NCI-H2029 (cell line): ENCODE measurements around the gene HERC3.

Experiments used
- DNase-seq: peaks from one replicate; lab custom pipeline; 2025; lab: John Stamatoyannopoulos, UW

Gene HERC3

DNA sequence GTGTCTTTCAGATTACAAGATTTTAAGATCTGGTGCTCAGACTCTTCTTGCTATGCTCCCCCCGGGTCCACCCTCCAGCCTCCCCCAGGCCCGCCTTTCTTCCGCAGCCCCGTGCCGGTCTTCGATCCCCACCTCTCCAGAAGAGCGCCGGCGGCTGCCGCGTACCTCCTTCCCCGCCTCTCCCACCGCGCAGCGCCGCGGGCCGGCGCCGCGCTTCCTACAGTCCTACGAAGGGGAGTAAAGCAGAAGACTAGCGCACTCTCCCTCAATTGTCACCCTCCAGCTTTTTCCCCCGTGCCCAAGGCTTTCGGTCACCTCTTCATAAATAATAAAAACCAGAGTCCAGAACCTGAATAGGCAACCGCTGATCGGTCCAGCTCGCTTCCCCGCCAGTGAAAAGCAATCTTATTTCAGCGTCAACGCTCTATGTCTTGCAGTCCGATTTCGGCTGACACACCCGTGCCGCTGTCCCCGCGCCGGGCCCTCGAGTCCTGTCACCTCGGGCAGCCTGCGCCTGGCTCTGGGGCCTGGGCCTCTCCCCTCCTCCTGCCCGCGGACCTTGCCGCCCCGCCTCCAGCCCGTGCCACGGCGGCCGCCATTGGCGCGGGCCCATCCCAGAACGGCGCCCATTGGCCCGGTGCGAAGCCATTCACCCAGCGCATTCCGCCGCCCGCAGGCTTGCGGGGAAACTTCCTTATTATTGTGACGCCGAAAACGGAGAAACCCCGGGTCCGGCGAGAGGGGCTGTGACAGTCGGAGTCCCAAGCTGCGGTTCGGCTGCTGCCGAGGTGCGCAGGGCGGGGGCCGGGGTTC, at the start of gene HERC3:
Gene HERC3, plus strand, starts transcription at position 694 of the 813 bp plus-strand sequence. CDS start 13,344 bp downstream, outside the sequence.
- peak; percentile 58 for DNase-seq

DNA sequence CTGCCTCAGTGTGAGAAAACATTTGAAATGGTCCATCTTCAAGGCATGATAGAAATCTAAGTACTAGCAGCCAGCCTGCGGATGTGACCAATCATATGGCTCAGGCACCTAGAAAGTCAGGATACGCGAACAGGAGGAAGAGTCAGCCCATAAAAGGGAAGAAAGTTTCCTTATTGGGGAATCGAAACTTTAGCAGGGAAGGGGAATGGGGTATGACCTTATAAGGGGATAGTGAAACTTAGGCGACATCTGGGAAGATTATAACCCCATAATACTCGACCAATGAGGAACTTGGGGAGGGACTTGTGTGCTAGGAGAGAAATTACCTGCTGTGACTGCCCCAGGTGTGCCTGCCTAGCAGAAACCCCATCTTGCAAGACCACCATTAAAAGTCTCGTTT, 42.5 kb upstream of the HERC3 start:
- DNase-seq, result no peak

DNA sequence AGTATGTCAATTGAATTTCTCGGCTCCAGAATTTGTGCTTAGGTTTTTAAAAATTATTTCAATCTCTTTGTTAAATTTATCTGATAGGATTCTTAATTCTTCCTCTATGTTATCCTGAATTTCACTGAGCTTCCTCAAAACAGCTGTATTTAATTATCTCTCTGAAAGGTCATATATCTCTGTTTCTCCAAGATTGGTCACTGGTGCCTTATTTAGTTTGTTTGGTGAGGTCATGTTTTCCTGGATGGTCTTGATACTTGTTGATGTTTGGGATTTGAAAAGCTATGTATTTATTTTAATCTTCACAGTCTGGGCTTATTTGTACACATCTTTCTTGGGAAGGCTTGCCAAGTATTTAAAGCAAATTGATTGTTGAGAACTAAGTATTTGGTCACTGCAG, 24.7 kb upstream of the HERC3 start:
- DNase-seq, result no peak

DNA sequence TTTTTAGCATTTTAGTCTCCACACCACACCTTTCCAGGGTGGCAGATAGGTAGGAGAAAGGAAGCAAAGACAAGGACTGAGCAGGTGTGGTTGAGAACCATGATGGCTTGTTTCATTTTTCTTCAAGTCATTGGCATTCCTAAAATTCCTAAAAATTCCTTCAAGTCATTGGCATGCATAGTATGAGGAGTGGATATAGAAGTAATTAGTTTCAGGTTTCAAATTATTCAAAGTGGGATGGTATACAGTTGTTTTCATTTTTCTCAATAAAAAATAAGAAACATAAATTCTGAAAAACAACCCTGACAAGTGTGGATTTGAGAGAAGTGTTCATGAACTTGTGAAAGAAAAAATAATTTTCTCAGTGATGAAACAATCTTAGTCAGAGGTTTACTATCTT, 22.3 kb upstream of the HERC3 start:
- no peak for DNase-seq

DNA sequence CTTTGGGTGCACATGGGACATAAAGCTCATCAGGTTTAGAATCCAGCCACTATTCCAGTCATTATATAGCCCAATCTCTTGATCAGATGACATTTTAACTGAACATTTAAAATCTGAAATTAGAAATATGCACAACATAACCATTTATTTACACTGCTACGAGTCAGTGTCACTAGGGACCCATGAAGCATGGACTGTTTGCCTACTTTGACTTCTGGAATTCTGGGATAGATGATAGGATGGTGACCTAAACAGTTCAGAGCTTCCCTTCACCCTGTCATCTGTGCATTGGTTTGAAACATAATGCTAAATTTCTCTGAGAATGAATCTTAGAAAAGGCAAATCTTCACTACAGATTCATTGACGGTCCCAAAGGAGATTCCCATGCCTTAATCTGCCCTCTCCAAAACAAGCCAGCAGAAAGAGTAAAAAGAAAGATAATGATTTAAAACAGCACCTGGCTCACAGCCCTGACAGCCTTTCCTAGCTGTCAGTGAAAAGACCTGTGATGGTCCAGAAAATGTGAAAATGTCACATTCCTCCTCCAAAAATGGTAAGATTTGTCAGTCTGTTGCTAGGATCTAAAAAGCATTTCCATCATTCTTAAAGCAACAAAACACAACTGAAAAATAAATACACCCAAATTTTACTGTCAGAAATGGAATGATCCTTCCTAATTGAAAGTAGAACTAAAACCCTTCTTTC, 18.9 kb upstream of the HERC3 start:
- no peak for DNase-seq

DNA sequence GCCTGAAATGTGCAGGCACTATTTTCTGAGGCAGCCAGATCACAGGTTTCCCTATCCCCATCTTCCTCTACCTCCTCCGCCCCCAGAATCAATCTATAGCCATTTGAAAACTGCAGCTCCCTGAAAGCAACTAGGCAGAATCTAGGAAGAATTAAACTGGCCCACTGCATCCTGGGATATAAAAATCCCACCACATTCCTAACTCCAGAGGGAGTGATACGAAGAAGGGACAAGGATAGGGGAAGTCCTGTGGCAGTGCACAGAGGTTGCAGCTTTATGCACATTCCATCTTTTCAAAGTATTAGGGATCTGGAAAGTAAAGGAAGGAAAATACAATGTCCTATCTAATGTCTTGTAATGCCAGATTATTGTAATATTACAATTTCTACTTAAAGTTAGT, 18.3 kb upstream of the HERC3 start:
- DNase-seq, result no peak

DNA sequence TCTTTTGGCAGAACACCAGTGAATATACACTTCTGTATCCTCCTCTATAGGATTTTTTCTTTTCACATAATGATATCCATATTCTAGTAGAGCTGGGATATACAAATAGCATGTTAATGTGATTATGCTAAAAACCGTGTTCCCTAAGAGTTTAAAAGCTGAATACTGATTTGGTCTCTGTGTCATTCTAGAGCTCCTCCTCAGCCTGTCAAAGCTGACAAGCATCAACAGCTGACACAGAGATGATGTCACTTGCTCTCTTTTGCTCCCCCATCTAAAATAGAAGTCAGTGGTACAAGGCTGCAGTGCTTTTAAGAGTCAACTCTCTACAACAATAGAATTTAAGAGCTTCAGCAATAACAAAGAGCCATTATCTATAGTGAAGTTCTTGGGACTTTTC, 17.1 kb upstream of the HERC3 start:
- DNase-seq, result no peak

DNA sequence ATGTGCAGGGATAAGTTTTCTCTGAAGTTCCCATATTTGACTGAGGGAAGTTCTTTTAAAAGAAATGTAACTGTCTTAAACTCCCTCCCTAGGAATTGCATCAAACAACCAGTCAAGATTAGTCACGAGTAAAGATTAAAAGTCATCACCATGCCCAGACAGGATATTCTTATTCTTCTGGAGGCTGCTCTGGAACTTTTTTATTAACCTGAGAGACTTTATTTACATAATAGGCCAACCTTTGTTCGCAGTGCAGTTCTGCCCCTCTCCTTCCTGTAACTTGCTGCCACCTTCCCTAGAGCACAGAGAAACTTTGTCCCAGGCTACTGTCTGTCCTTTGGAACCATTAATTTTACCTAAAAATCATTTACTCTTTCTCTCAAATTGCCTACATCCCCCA, 9.8 kb upstream of the HERC3 start:
- DNase-seq, result no peak

DNA sequence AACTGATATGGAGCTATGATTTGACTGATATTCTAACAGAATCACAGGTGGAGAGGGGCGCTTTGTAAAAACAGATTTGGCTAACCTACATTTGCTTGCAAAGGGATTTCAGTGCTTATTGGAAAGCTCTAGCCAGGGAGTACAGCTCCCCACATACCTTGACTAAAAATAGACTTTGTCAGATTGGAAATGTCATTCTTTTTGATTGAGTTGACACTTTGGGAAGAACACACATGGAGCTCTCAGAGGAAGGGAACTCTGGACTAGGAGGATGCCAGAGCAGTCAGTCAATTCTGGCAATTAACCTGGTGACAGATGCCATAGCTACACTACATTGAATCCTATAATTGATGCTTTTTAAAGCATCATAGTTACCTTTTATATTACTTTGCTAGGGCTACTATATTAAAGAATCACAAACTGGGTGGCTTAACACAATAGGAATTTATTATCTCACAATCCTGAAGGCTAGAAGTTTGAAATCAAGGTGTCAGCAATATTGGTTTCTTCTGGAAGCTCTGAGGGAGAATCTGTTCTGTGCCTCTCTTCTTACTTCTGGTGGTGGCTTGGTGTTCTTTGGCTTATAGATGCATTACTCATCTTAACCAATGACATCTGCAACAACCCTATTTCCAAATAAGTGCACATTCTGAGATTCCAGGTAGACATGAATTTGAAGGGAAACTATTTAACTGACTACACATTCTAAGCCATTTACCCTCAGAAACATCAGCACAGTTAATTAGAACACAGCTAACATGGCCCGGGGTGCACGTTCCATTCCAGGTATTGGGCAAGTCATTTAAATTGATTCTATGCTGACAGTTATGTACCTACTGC, 8.4 kb upstream of the HERC3 start:
- no peak for DNase-seq

DNA sequence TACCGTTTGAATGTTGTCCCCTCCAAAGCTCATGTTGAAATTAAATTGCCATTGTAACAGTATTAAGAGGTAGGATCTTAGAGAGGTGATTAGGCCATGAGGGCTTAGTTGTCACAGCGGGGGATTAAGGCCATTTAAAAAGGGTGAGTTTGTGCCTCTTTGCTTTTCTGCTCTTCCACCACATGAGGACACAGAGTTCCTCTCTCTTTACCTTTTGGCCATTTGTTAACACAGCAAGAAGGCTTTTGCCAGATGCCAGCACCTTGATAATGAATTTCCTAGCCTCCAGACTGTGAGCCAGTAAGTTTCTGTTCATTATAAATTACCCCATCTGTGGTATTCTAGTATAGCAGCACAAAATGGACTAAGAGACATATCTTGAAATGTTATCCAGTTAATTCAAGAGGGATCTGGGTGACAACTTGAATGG, 7.8 kb upstream of the HERC3 start:
- no peak for DNase-seq

DNA sequence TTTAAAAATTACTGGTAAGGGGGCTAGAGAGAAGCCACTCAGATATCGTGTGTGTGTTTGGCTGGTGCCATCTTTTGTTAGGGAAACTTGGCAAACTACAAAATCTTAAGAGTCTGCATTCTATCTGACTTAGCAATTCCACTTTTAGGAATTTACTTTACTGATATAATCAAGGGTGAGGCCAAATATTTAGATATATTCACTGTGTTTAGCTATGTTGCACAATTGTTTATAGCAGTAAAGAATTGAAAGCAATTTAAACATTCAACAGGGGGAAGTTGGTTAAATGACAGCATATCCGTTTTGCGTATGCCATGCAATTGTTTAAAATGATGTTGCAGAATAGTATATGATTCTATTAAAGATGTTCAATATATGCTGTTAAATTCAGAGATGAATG, 6.4 kb upstream of the HERC3 start:
- no peak for DNase-seq

DNA sequence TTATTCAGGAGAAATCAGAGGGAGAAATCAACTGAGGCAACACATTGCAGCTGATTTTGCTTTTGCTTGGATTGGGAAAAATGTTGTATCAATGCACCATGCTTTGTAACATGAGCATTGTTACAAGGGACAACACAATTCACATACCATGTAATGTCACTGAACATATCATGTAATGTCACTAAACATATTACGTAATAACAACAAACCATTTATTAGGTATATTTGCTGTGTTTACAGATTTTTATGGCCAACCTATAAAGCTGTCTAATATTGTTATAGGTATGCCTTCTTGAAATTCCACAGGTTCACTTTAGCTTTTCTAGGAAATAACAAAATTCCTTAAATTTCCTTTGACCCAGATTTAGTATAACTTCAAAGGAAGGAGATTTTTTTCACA, 5.0 kb upstream of the HERC3 start:
- no peak for DNase-seq

DNA sequence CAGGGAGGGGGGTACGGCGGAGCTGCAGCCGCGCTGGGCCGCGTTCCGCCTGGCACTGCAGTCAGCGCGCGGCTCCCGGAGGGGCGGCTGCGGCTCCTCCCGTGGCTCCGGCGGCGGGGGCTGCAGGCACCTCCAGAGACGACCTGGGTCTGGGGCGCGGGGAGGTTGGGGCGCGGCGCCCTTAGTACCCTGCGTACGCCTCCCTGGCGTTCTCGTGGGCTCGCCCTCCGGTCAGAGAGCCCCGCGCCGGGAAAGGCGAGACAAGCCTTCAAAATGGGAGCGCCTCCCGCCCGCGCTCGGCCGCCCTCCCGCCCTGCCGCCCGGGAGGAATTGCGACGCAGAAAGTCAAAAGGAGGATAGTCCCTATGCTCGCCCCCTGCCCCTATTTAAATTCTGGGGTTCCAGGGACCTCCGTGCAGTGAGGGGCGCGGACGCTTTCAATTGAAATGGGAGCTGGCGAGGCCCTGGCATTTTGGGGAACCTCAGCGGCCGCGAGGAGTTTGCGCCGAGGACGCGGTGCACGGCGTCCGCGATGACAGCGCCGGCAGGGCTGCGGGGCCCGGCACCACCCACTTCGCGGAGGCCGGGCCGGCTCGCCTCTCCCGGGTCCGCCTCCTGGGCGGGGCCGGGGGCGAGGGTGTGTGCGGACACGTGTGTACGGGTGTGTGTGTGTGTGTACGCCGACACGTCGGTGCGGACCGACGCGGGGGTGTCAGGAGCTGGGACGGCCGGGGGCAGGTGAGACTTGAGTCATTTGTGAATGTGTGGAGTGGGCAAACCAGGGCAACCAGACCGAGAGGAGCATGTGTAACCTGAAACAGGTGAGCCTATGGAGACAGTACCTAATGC, 544 bp downstream of the HERC3 start:
- peak; percentile 57 for DNase-seq

DNA sequence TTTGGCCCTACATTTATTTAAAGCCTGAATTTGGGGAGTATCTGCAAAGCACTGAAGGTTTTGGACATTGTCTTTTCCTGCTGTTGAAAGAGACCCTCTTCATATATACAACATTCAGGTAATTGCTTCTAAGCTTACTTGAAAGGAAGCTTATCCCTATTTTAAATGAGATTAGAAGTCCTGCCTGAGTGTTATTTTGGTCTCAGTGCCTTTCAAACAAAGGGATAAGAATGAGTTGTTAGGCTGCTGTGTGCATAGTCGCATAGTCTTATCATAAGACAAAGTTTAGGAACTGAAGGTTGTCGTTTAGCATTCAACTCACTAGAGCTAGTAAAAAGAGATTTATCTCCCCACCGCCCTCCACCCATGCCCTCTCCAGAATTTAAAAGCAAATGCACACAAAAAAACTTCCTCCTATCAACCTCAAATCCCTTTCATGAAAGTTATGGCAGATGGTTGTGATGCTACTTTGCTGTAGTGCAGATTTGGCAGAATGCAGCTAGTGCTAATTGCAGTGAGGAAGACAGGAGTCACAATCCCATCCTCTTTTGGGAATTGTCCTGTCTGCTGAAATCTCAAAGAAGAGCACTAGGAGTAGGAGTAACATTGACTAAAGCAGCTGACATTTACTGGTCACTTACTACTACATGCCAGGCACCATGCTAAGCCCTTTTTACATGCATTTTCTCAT, 5.8 kb downstream of the HERC3 start:
- DNase-seq, result no peak

DNA sequence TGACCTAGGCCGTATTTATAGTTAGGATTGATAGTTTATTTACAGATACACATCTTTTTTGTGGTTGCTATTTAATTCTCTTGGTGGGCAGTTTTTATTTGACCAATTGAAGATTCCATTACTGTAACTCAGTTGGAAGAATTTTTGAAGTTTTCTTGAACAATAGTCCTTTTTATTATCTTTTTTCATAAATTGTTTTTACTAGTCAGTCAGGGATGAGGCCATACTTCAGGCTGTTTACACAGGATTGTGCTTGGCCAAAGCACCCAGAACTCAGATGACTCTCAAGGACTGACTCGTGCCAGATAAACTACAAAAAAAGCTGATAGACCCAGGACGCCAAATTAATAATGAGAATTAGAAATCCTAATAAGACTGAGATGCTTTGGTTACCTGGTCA, 7.0 kb downstream of the HERC3 start:
- no peak for DNase-seq

DNA sequence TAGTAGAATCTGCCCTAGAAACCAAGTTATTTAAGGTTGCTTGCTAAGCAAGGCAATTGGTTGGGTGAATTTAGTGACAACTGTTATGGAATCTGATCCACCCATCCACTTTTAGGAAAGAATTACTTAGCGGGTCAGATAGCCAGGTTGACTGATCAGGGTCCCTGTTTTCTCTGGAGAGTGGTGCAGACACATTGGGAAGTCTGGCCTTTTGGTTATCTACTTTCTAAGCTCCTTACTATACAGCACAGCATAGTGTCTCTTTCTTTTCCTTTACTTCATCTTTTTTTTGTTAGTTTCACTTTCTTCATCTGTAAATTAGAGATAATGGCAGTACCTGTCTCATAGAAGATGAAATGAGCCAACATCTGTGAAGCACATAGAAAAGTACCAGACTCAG, 7.4 kb downstream of the HERC3 start:
- no peak for DNase-seq

DNA sequence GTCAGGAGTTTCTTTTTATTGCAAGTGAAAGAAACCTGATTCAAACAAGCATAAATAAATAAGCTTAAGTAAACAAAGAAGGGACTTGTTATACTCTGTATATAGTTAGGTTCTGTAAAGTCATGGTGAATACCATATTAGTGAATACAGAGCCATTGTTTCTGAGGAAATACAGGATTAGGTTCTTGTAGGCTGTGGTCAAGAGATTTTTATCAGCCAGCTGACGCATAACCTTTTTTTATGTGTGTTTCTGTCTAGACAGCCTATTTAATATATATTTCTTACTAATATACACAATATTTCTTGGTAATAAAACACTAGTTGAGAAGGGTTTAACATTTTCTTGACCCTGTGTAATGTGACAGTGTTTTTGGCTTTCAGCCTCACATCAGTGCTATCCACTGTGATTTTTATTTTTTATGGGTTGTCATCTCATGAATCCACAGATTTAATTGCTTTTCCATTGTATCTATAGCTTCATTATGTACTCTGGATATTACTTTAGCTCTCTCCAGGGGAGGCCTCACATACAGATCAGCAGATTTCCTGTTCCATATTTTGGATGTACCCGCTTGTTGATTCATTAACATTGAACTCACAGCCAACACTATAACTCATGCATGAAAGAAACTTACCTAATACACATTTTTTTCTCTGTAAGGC, 8.0 kb downstream of the HERC3 start:
- DNase-seq, result no peak

DNA sequence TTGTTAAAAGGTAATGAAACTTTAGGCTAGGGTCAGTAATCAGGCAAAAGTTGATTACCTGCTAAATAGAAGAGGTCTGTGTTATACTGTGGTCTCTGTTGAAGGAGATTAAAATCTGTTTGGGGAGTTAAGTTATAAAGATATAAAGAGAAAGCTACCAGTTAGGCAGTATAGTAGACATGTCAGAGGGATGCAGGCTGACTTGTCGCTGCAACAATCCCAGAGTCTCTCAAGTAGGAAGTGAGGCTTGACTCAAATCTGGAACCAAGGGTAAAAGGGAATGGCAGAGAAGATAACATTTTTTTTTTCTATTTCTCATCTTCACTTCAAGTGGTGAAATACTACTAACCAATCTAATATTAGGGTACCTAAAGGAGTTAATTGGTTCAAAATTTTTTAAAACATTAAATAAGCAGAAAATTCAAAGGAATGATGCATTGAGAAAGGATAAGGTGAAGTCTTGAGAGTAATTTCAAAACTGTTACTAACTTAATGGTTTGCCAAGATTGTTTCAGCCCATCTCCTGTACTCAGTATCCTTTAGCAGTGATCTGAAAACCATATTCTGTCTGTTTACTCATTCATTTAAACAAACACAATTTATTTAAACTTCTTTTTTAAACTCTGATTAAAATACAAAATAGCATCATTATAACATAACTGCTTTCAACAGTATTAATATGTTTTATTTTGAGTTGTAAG, 12.8 kb downstream of the HERC3 start:
- DNase-seq, result no peak

DNA sequence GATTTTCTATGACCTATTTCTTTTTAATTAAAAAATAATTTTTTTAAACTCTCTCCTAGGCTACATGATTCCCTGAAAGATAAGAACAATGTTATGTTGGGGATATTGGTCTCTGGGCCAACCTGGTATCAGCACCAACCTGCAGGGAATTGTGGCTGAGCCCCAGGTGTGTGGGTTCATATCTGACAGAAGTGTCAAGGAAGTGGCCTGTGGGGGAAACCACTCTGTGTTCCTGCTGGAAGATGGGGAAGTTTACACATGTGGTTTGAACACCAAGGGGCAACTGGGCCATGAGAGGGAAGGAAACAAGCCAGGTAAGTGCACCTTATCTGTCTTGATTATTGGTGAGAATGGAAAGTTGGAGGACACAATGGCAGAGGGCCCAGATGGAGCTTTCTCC, 13.5 kb downstream of the HERC3 start:
- no peak for DNase-seq

DNA sequence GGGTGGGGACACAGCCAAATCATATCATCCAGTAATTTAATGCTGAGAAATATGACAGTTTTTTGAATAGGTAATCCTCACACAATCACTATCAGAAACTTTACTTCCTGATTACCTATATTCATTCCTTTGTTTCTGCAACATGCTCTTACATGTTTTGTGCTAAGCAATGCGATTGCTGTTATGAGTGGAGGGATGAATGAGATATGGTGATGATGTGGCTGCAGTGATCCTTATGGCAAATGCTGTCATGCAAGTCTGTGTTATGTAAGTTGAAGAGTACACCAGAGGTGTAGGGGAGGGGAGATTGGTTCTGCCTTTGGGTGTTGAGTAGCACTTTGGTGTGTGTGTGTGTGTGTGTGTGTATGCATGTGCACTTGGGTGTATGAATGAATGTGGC, 14.6 kb downstream of the HERC3 start:
- DNase-seq, result no peak
